Measurements from ENCODE around the gene MYMX.

DNA sequence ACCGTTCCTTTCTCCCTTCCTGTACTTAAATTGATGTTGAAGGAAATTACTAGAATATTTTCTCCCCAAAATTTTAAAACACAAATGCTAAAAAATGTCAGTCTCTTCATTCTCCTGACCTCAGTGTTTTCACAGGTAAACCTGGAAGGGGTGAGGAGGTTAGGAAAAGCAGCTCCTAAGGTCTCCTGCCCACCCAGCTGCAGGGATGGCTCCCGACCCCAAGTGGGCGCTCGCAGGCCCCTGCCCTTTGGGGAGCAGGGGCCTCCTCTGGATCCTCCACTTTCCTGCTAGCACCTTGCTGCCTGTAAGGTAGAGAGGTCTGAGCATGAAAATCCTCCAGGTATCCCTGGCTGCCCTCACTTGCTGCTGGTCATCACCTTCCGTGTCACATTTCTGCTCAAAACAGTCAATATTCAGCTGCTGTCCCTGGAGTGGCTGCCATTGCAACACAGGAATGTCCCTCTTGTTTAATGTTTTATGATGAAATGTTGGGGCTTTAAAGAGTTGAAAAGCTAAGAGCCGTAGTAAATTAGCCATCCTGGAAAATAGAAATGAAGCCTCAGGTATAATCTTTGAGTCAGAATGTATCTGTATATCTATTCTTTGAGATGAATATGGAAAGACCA is 19.3 kb downstream of the MYMX start:
- TF ChIP-seq ZNF544 (tag by site-specific recombination; IDR thresholded peaks at IDR 0.05) (no peak), ZNF239 (tag by site-specific recombination; IDR thresholded peaks at IDR 0.05) (no peak), GLIS2 (tag by site-specific recombination; IDR thresholded peaks at IDR 0.05) (no peak), ZBTB7A (tag by site-specific recombination; IDR thresholded peaks at IDR 0.05; ENCODE audit: low read depth) (no peak), ZNF623 (tag by site-specific recombination; IDR thresholded peaks at IDR 0.05) (no peak), SP2 (tag by site-specific recombination; IDR thresholded peaks at IDR 0.05) (no peak), ZNF24 (tag by site-specific recombination; IDR thresholded peaks at IDR 0.05) (no peak)
- TF ChIP-seq, protein P1, sequence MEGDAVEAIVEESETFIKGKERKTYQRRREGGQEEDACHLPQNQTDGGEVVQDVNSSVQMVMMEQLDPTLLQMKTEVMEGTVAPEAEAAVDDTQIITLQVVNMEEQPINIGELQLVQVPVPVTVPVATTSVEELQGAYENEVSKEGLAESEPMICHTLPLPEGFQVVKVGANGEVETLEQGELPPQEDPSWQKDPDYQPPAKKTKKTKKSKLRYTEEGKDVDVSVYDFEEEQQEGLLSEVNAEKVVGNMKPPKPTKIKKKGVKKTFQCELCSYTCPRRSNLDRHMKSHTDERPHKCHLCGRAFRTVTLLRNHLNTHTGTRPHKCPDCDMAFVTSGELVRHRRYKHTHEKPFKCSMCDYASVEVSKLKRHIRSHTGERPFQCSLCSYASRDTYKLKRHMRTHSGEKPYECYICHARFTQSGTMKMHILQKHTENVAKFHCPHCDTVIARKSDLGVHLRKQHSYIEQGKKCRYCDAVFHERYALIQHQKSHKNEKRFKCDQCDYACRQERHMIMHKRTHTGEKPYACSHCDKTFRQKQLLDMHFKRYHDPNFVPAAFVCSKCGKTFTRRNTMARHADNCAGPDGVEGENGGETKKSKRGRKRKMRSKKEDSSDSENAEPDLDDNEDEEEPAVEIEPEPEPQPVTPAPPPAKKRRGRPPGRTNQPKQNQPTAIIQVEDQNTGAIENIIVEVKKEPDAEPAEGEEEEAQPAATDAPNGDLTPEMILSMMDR (tag by site-specific recombination; IDR thresholded peaks at IDR 0.05), result no peak
- TF ChIP-seq, protein P2, sequence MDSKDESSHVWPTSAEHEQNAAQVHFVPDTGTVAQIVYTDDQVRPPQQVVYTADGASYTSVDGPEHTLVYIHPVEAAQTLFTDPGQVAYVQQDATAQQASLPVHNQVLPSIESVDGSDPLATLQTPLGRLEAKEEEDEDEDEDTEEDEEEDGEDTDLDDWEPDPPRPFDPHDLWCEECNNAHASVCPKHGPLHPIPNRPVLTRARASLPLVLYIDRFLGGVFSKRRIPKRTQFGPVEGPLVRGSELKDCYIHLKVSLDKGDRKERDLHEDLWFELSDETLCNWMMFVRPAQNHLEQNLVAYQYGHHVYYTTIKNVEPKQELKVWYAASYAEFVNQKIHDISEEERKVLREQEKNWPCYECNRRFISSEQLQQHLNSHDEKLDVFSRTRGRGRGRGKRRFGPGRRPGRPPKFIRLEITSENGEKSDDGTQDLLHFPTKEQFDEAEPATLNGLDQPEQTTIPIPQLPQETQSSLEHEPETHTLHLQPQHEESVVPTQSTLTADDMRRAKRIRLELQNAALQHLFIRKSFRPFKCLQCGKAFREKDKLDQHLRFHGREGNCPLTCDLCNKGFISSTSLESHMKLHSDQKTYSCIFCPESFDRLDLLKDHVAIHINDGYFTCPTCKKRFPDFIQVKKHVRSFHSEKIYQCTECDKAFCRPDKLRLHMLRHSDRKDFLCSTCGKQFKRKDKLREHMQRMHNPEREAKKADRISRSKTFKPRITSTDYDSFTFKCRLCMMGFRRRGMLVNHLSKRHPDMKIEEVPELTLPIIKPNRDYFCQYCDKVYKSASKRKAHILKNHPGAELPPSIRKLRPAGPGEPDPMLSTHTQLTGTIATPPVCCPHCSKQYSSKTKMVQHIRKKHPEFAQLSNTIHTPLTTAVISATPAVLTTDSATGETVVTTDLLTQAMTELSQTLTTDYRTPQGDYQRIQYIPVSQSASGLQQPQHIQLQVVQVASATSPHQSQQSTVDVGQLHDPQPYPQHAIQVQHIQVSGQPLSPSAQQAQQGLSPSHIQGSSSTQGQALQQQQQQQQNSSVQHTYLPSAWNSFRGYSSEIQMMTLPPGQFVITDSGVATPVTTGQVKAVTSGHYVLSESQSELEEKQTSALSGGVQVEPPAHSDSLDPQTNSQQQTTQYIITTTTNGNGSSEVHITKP (tag by site-specific recombination; IDR thresholded peaks at IDR 0.05), result no peak

Data from HEK293 (cell line).